ENCODE results near the gene SLMAP. TPM values are rescaled to one million over a fixed set of nuclear protein-coding genes. Genes with fewer than 3 reads are reported as not detected.

The SLMAP gene
- total and polyA plus RNA-seq, 2 of the 13 experiments (the other 11 are each of a cell fraction or from before 2014, with no cell fraction given): 24.0 to 48.3 TPM

DNA sequence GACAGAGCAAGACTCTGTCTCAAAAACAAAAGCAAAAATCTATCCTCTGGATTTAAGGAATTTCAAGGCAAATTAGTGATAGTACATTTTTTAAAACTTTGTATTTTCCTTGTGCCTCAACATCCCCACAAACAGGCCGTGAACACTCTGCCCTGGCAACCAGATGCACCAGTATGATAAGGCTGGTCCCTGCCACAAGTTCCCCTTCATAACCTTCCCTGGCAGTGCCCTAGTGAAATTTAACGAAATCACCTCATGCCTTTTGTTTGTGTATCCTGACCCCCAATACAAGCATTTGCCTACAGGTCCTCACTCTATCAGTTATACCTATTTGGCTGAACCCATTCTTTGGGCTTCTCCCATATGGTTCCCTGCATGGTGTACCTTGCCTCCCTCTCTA is 144.7 kb downstream of the SLMAP start:
- no TSS peak for BruUV-seq (replicated peaks)
- ATAC-seq (no peak), DNase-seq (ENCODE audit: low spot score) (no peak), FAIRE-seq (no peak)
- Histone ChIP-seq H2AFZ (ENCODE audit: low read length) (no peak overlapping the region), H3K36me3 (replicated peaks in 1 of 2; ENCODE audit: control insufficient read depth in 1 of 2, insufficient read depth in 2 of 2, low read length in 2 of 2) (peaks cover 2 to 36% of the 10 kb centered on the region in 2 experiments), H3K9ac (ENCODE audit: insufficient read depth, low read depth, low read length) (no peak overlapping the region), H4K20me1 (ENCODE audit: insufficient read depth, low read length) (no peaks in the 10 kb centered on the region), H3K4me3 (replicated peaks in 1 of 3; ENCODE audit: insufficient read depth in 1 of 3, low read depth in 2 of 3, low read length in 3 of 3) (no peak overlapping the region), H3K4me1 (ENCODE audit: insufficient read depth, low read length) (peaks cover 7% of the 10 kb centered on the region; the same call in 1 of the 2 replicates), H3K79me2 (ENCODE audit: insufficient read depth, low read length) (no peaks in the 10 kb centered on the region), H3K27ac (ENCODE audit: extremely low read length, insufficient read depth, low read length) (no peak overlapping the region), H3K9me3 (ENCODE audit: low read length) (no peaks in the 10 kb centered on the region), H3K27me3 (ENCODE audit: control insufficient read depth in 1 of 2, insufficient read depth in 2 of 2, low read length in 2 of 2) (no peaks in the 10 kb centered on the region), H3K4me2 (ENCODE audit: low read depth, low read length) (no peak overlapping the region)
- 100% methylated on average over 2 of the region's 2 CpGs for WGBS (ENCODE audit: low lambda C conversion rate)
- in situ Hi-C loops (cut with HindIII; ENCODE audit: extremely low pct_ligation_motif_present, low pct_unique_long_range_greater_than_20kb) (no loop called here), intact Hi-C loops (cut with micrococcal nuclease; ENCODE audit: unreplicated experiment) (no loop called here)
- TF ChIP-seq BHLHE40 (IDR thresholded peaks at IDR 0.05; ENCODE audit: low read length): no peak
- no peak for TF ChIP-seq TFDP1 (CRISPR knock-in tag; IDR thresholded peaks at IDR 0.05; ENCODE audit: borderline replicate concordance)
- no peak for TF ChIP-seq TCF12 (IDR thresholded peaks at IDR 0.05)
- no peak for TF ChIP-seq TCF12 (CRISPR knock-in tag; IDR thresholded peaks at IDR 0.05)
- TF ChIP-seq RAD51 (IDR thresholded peaks at IDR 0.05; ENCODE audit: borderline replicate concordance): no peak
- no peak for TF ChIP-seq ZNF274 (CRISPR knock-in tag; IDR thresholded peaks at IDR 0.05)
- TF ChIP-seq, protein P1, sequence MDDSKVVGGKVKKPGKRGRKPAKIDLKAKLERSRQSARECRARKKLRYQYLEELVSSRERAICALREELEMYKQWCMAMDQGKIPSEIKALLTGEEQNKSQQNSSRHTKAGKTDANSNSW (CRISPR knock-in tag; IDR thresholded peaks at IDR 0.05; ENCODE audit: borderline replicate concordance): no peak
- TF ChIP-seq SMAD1 (CRISPR knock-in tag; IDR thresholded peaks at IDR 0.05; ENCODE audit: borderline replicate concordance, low read depth): no peak
- no peak for TF ChIP-seq SYNCRIP (IDR thresholded peaks at IDR 0.05; ENCODE audit: insufficient read depth, low read depth, low read length)
- no peak for TF ChIP-seq PAF1 (CRISPR knock-in tag; IDR thresholded peaks at IDR 0.05)
- no peak for TF ChIP-seq RBFOX2 (IDR thresholded peaks at IDR 0.05; ENCODE audit: low read depth, low read length)
- TF ChIP-seq NR2F6 (IDR thresholded peaks at IDR 0.05): no peak
- no peak for TF ChIP-seq NR2F6 (CRISPR knock-in tag; IDR thresholded peaks at IDR 0.05)
- TF ChIP-seq, protein P2, sequence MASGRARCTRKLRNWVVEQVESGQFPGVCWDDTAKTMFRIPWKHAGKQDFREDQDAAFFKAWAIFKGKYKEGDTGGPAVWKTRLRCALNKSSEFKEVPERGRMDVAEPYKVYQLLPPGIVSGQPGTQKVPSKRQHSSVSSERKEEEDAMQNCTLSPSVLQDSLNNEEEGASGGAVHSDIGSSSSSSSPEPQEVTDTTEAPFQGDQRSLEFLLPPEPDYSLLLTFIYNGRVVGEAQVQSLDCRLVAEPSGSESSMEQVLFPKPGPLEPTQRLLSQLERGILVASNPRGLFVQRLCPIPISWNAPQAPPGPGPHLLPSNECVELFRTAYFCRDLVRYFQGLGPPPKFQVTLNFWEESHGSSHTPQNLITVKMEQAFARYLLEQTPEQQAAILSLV (CRISPR knock-in tag; IDR thresholded peaks at IDR 0.05; ENCODE audit: borderline replicate concordance): no peak
- POLR2A ChIA-PET: no interaction called here
- CTCF ChIA-PET (ENCODE audit: low intra/inter-chr PET ratio, low total read pairs): no interaction called here
